ENCODE data around the gene STK16. TPM values are rescaled to one million over a fixed set of nuclear protein-coding genes. Genes with fewer than 3 reads are reported as not detected.
A peak's percentile ranks its signal among the peaks of the same experiment; 100 is the strongest.
"Not testable (repeated sequence)": the region's sequence is repeated elsewhere in the genome, so short reads cannot be mapped to it uniquely, and the experiment has no call there.

The STK16 gene
- total RNA-seq, 1 experiment from 2014 or later = 22.0 TPM

DNA sequence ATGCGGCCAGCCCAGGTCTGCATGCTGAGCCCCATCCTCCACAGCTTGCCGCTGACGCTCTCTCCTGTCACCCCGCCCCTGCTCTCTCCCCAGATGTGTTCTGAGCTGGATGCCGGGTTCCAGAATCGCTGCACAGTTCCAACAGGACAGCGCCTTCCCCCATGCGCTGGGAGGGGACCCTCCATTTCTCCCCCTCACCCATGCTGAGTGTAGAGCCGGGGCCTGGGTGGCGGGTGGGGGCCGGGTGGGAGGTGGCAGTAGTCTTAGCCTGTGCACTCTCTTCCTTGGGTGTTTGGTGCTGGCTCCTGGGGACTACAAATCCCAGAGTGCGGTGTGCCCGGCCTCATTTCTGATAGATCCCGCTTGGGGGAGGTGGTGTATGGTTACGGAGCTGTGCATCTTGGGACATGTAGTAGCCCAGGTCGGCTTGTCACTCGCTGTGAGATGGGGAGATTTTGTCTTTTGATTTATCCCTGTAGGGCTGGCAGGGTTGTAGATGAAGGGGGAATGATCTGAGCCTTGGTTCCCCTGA lies 40.7 kb downstream of the STK16 start:
- no peak for TF ChIP-seq EZH2 (IDR thresholded peaks at IDR 0.05; ENCODE audit: borderline replicate concordance, low read depth, low read length, poor library complexity, severe bottlenecking)
- TF ChIP-seq, protein P1, sequence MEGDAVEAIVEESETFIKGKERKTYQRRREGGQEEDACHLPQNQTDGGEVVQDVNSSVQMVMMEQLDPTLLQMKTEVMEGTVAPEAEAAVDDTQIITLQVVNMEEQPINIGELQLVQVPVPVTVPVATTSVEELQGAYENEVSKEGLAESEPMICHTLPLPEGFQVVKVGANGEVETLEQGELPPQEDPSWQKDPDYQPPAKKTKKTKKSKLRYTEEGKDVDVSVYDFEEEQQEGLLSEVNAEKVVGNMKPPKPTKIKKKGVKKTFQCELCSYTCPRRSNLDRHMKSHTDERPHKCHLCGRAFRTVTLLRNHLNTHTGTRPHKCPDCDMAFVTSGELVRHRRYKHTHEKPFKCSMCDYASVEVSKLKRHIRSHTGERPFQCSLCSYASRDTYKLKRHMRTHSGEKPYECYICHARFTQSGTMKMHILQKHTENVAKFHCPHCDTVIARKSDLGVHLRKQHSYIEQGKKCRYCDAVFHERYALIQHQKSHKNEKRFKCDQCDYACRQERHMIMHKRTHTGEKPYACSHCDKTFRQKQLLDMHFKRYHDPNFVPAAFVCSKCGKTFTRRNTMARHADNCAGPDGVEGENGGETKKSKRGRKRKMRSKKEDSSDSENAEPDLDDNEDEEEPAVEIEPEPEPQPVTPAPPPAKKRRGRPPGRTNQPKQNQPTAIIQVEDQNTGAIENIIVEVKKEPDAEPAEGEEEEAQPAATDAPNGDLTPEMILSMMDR (conservative IDR thresholded peaks at IDR 0.05; ENCODE audit: low read depth, low read length) = no peak

DNA sequence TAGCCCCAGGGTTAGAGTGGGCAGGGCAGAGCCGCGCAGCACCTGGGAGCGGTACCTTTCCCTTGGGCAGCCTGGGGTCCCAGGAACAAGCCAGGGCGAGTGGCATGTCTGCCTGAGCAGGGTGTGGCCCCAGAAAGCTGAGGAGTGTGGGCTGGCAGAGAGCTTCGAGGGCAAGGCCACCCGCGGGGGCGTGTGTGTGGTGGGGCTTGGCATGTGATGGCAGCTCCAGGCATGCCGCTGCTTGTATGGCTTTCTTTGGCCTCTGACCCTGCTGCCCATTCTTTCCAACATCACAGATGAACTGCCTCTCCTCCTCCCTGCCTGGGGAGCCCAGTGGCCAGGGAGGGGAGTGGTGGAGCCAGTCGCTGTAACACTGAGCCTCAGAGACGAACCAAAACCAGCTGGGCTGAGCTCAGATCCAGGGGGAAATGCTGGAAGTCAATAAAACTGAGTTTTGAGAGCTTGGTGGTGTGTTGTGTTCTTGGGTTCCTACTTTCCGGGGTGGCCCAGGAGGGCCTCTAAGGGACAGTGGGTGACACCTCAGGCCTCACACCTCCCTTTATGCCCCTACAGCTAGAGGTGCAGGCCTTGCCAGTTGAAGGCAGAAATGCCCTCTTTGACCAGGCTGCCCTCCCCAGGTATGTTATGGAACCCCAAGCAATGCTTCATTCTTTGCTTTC lies 41.3 kb downstream of the STK16 start:
- TF ChIP-seq, protein P1 (conservative IDR thresholded peaks at IDR 0.05; ENCODE audit: low read depth, low read length) = no peak
- TF ChIP-seq EZH2 (IDR thresholded peaks at IDR 0.05; ENCODE audit: borderline replicate concordance, low read depth, low read length, poor library complexity, severe bottlenecking) = no peak
- intact Hi-C loops (cut with micrococcal nuclease; ENCODE audit: unreplicated experiment) = no loop called here
- Histone ChIP-seq H3K4me1 (ENCODE audit: insufficient read depth, low read length, poor library complexity, severe bottlenecking) (peaks cover 7% of the 10 kb centered on the region), H3K27me3 (replicated peaks; ENCODE audit: insufficient read depth, low read depth, low read length, poor library complexity) (no peaks in the 10 kb centered on the region), H3K36me3 (ENCODE audit: insufficient read depth, low read length, poor library complexity, severe bottlenecking) (peaks cover 2% of the 10 kb centered on the region), H3K9me3 (ENCODE audit: low read depth, low read length, poor library complexity, severe bottlenecking) (no peaks in the 10 kb centered on the region), H3K27ac (ENCODE audit: low read depth, low read length, poor library complexity, severe bottlenecking) (no peak overlapping the region), H3K4me3 (ENCODE audit: low read depth, low read length, poor library complexity, severe bottlenecking) (no peak overlapping the region)
- DNase-seq (ENCODE audit: low spot score) = no peak
- ChIA-PET POLR2A (ENCODE audit: low non-redundant PET) (interaction anchor here (0.6 kb wide), 1 partner anchor 31 kb away, joined by 3 read pairs; no protein-coding TSS in a partner anchor), CTCF (interaction anchor here (1.3 kb wide), 1 partner anchor 8 kb away, joined by 3 read pairs; no protein-coding TSS in a partner anchor)
- TSS peak; percentile 81 for BruUV-seq (replicated peaks)

More for the DNA sequence above, 40.7 kb downstream of the STK16 start:
- DNase-seq (ENCODE audit: low spot score) = peak; percentile 68
- no TSS peak for BruUV-seq (replicated peaks)
- ChIA-PET POLR2A (ENCODE audit: low non-redundant PET) (interaction anchor here (0.6 kb wide), 1 partner anchor 32 kb away, joined by 3 read pairs; no protein-coding TSS in a partner anchor), CTCF (interaction anchor here (1.3 kb wide), 1 partner anchor 9 kb away, joined by 3 read pairs; no protein-coding TSS in a partner anchor)
- Histone ChIP-seq H3K27ac (ENCODE audit: low read depth, low read length, poor library complexity, severe bottlenecking) (no peak overlapping the region), H3K4me1 (ENCODE audit: insufficient read depth, low read length, poor library complexity, severe bottlenecking) (peaks cover 7% of the 10 kb centered on the region), H3K9me3 (ENCODE audit: low read depth, low read length, poor library complexity, severe bottlenecking) (no peaks in the 10 kb centered on the region), H3K4me3 (ENCODE audit: low read depth, low read length, poor library complexity, severe bottlenecking) (no peak overlapping the region), H3K36me3 (ENCODE audit: insufficient read depth, low read length, poor library complexity, severe bottlenecking) (peaks cover 2% of the 10 kb centered on the region), H3K27me3 (replicated peaks; ENCODE audit: insufficient read depth, low read depth, low read length, poor library complexity) (no peaks in the 10 kb centered on the region)
- intact Hi-C loops (cut with micrococcal nuclease; ENCODE audit: unreplicated experiment) = no loop called here

DNA sequence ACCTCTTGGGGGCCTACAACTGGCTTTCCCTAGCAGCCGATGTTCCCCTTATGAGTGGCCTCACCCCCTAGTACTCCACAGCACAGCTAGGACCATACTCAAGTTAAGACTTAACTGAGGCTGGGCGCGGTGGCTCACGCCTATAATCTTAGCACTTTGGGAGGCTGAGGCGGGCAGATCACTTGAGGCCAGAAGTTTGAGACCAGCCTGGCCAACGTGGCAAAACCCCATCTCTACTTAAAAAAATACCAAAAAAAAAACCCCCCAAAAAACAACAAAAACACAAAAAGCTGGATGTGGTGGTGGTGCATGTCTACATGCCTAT lies 41.8 kb downstream of the STK16 start:
- H3K9me3 ChIP-seq (ENCODE audit: low read depth, low read length, poor library complexity, severe bottlenecking); POLR2A ChIA-PET (ENCODE audit: low non-redundant PET); CTCF ChIA-PET; H3K36me3 ChIP-seq (ENCODE audit: insufficient read depth, low read length, poor library complexity, severe bottlenecking); H3K27ac ChIP-seq (ENCODE audit: low read depth, low read length, poor library complexity, severe bottlenecking); DNase-seq (ENCODE audit: low spot score); H3K4me1 ChIP-seq (ENCODE audit: insufficient read depth, low read length, poor library complexity, severe bottlenecking); BruUV-seq (replicated peaks); intact Hi-C loops (cut with micrococcal nuclease; ENCODE audit: unreplicated experiment); H3K27me3 ChIP-seq (replicated peaks; ENCODE audit: insufficient read depth, low read depth, low read length, poor library complexity); H3K4me3 ChIP-seq (ENCODE audit: low read depth, low read length, poor library complexity, severe bottlenecking): not testable (repeated sequence)

Measured in A673 (cell line).